Stimulated activated memory B cell treated with anti-CD40 and anti-IgM and Interleukin-4, amounts not matched to agents 10 μg/mL and 1 μg/mL and 100 μg/mL, for 72 hours (primary cell): ENCODE data around the gene SBF2.
"Not testable (repeated sequence)": the region's sequence is repeated elsewhere in the genome, so short reads cannot be mapped to it uniquely, and the experiment has no call there.

Source experiments
- ATAC-seq: fragments of 150-1000 bp; cut with Tn5 transposase; 2 replicates; pipeline ENCODE4 v1.10.0; 2021
- H3K27ac Mint-ChIP-seq: one replicate; pipeline ENCODE4 v1.8.0; 2022; ENCODE audit warnings: mild to moderate bottlenecking, mixed read lengths
- H3K27me3 Mint-ChIP-seq: one replicate; pipeline ENCODE4 v1.8.0; 2022; ENCODE audit warnings: mixed read lengths
- H3K36me3 Mint-ChIP-seq: one replicate; pipeline ENCODE4 v1.8.0; 2022; ENCODE audit warnings: mixed read lengths
- H3K4me1 Mint-ChIP-seq: one replicate; pipeline ENCODE4 v1.8.0; 2022; ENCODE audit warnings: mixed read lengths
- H3K4me3 Mint-ChIP-seq: one replicate; pipeline ENCODE4 v1.8.0; 2022; ENCODE audit warnings: mild to moderate bottlenecking, moderate library complexity, mixed read lengths
- H3K9me3 Mint-ChIP-seq: one replicate; pipeline ENCODE4 v1.8.0; 2022; ENCODE audit warnings: mixed read lengths

The SBF2 gene

DNA sequence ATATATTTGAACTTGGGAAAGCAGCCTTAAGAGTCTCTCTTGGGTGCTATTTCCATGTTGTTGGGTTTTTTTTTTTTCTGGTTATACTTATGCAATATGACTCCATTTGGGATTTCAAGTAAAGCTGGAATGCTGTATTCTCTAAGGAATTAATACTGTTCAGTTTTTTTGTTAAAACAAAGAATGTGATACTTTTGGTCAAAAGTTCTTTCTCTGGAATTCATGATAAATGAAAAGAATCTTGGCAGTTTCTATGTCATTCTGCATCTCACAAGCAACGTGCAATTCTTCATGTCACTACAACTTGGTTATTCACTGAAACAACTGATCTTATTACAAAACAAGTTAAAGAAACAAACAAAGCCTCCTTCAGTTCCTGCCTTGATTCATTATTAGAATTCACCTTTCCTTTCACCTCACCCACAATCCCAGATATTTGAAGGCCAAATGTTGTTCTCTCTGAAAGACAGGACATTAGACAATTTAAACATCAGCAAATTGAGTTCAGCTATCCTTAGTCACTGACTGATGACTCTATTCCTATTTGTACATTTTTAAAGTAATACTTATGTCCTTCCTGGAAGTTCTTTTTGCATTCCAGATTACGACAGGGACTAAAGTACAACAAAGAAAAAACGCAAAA, 176.2 kb downstream of the SBF2 start:
- no peaks in the 10 kb centered on the region for H3K4me1 Mint-ChIP-seq

DNA sequence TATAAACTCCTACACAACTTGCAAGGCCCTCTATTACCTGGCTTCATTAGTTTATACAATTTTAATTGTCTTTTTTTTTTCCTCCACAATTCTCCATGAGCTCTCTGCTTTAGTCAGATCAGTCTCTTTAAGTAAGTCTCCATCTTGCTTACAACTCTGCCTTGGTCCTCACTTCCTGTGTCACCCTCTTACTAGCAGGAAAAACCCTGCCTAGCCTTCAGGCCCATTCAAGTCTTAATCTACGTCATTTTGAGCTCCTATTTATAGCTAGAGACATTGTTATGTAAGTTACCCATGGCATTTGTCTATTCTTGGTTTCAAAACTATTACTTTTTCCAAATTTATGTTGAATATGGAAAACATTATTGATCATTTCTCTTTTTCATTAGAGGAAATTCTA, 177.4 kb downstream of the SBF2 start:
- Mint-ChIP-seq H3K36me3 (peaks cover 18% of the 10 kb centered on the region), H3K27ac (no peak overlapping the region), H3K27me3 (no peaks in the 10 kb centered on the region), H3K9me3 (peaks cover 7% of the 10 kb centered on the region), H3K4me1 (no peaks in the 10 kb centered on the region), H3K4me3 (no peak overlapping the region)
- no peak for ATAC-seq

More for the DNA sequence above, 176.2 kb downstream of the SBF2 start:
- no peak for ATAC-seq
- Mint-ChIP-seq H3K27me3 (no peaks in the 10 kb centered on the region), H3K9me3 (peaks cover 3% of the 10 kb centered on the region), H3K4me3 (no peak overlapping the region), H3K27ac (no peak overlapping the region), H3K36me3 (peaks cover 12% of the 10 kb centered on the region)

DNA sequence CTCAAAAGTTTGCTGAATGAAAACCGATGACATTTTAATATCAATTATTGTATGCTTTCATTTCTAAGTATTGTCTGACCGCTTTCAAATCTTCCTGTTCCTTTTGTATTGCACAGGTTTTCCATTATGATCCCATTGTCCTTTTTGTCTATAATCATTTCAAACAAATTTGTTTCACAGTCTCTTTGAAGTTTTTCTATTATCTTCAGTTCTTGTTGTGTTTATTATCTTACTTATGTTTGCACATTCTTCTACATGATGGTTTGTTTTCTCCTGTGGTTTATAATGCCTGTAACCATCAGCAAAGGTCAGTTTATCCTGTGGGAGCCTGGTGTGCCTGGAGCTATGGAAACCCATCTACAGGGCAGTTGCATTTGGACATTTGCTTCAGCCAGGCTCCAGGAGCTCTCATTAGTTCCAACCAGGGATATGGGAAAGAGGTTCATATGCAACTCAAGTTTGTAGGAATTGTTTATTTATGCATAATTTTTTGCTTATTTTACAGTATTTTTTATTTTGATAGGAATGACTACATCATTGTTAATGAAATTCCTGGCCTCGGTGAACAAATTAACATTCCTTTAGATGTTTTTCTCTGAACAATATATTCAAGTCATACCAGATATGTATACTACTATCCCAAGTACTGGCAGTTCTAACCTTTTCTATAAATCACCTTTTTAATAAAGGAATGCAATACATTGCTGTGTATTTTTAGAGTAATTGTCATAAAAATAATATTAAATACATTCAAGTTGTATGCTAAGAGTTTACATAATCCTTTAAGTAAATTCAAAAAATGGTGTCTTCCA, 179.2 kb downstream of the SBF2 start:
- Mint-ChIP-seq H3K4me3 (no peak overlapping the region), H3K36me3 (peaks cover 18% of the 10 kb centered on the region), H3K27ac (no peak overlapping the region), H3K4me1 (no peaks in the 10 kb centered on the region), H3K9me3 (peaks cover 7% of the 10 kb centered on the region), H3K27me3 (no peaks in the 10 kb centered on the region)
- no peak for ATAC-seq

DNA sequence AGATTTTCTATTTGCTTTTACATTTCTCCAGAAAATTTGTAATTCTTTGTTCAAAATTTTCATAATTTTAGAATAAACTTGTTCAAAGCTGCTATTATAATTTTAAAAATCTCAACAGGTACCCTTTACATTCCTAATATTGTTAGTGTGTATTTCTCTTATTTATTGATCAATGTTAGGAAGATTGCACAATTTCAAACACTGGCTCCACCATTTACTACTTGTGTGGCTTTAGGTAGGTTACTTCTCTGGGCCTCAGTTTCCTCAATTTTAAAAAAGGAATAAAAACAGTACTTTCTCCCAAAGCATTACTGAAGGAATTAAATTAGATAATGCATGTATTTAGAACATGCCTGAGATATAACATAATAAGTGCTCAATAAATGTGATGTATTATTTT, 180.2 kb downstream of the SBF2 start:
- Mint-ChIP-seq H3K27me3 (no peaks in the 10 kb centered on the region), H3K4me1 (no peaks in the 10 kb centered on the region), H3K4me3 (no peak overlapping the region), H3K36me3 (peaks cover 18% of the 10 kb centered on the region), H3K9me3 (peaks cover 7% of the 10 kb centered on the region), H3K27ac (no peak overlapping the region)
- ATAC-seq = no peak

DNA sequence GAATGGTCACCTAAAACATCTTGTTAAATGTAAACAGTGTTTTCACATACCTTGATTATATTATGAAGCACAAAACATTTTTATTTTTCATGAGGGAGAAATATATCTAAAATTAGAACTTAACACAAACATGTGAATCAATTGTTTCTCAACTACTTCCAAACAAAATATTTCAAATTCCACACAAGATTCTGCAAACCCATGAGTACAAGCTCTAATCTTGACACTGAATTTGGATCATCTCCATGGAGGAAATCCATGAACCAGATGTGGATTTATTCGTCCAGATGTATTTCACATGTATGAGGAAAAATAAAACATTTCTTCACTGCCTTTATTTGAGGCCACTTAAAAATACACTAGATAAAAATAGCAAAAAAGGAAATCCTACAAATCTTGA, 184.2 kb downstream of the SBF2 start:
- Mint-ChIP-seq H3K9me3 (peaks cover 3% of the 10 kb centered on the region), H3K27ac (no peak overlapping the region), H3K36me3 (peaks cover 12% of the 10 kb centered on the region), H3K27me3 (no peaks in the 10 kb centered on the region), H3K4me1 (no peaks in the 10 kb centered on the region), H3K4me3 (no peak overlapping the region)
- ATAC-seq = no peak

DNA sequence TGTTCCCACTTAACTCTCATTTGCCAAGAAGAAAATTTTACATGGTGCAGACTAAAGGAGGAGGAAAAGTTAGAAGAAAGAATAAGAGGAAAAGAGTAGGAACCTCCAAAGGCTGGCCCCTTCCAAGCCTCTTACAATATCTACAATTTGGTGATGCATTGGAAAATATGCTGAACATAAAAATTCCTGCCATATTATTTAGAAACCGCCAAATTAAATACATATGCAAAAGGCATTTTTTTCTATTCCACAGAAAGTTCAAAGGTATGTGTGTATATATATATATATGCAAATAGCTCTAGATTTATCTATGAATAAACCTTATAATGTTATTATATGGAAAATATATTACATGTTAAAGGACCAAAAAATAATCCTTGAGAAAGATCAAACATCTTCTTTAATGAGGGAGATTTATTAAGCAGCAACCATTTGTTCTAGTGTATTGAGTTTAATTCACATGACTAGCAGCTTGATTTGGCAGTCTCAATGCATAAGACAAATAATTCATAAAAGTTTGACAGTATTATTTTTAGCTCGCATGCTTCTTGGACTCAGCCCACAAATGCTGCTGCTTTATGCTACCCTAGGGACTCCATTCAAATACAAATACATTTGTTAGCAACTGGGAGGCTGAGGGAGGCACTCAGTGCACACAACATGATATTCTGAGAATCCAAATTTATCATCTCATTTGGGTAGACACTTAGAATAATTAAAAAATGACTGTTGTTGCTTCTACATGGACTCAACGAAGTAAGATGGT, 184.9 kb downstream of the SBF2 start:
- no peaks in the 10 kb centered on the region for H3K4me1 Mint-ChIP-seq
- H3K4me3 Mint-ChIP-seq = no peak overlapping the region
- H3K27me3 Mint-ChIP-seq = no peaks in the 10 kb centered on the region
- peaks cover 7% of the 10 kb centered on the region for H3K36me3 Mint-ChIP-seq
- no peak overlapping the region for H3K27ac Mint-ChIP-seq
- no peak for ATAC-seq
- H3K9me3 Mint-ChIP-seq = peaks cover 3% of the 10 kb centered on the region

DNA sequence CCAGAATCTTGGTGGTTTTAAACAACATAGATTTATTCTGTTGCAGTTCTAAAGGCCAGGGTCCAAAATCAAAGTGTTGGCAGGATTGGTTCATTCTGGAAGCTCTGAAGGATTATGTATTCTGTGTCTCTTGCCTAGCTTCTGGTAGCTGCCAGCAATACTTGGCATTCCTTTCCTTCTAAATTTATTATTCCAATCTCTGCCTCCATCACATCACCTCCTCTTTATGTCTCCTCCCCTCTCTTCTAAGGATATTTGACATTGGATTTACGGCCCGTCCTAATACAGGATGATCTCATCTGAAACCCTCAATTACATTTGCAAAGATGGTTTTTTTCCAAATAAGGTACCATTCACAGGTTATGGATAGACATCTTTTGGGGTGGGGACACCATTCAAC, 186.5 kb downstream of the SBF2 start:
- ATAC-seq = no peak
- Mint-ChIP-seq H3K4me3 (no peak overlapping the region), H3K9me3 (peaks cover 3% of the 10 kb centered on the region), H3K36me3 (peaks cover 5% of the 10 kb centered on the region), H3K27me3 (no peaks in the 10 kb centered on the region), H3K27ac (no peak overlapping the region), H3K4me1 (no peaks in the 10 kb centered on the region)

DNA sequence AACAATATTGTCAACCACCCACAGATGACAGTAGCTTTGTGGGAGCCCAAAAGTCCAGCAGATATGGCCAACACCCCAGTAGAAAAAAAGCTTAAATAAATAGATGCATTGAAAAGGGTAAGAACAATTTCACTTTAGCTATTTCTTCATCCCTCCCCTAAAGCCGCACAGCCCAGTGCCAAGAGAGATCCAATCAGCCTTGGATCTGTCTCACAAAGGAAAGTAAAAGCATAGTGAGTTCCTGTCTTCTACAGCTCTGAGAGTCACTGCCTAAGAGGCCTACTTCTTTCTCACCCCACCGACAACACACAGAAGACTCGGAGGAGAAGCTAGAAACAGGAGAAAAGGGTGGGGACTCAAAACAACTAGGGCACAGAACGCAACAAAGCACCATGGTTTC, 196.4 kb downstream of the SBF2 start:
- ATAC-seq = no peak
- Mint-ChIP-seq H3K4me3 (no peak overlapping the region), H3K27ac (no peak overlapping the region), H3K9me3 (peaks cover 19% of the 10 kb centered on the region), H3K4me1 (no peaks in the 10 kb centered on the region), H3K36me3 (peaks cover 43% of the 10 kb centered on the region), H3K27me3 (no peaks in the 10 kb centered on the region)

DNA sequence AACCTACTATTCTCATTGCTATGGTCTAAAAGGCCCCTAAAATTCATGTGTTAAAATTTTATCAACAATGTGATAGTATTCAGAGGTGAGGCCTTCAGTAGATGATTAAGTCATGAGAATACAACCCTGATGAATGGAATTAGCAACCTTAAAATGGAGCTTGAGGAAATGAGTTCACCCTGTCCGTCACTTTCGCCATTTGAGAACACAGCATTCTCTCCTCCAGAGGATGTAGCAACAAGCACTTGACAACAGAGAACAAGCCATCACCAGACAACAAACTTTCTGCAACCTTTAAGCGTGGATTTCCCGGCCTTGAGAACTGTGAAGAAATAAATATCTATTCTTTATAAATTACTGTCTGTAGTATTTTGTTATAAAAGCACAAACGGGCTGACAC, 197.0 kb downstream of the SBF2 start:
- no peak overlapping the region for H3K27ac Mint-ChIP-seq
- ATAC-seq = no peak

DNA sequence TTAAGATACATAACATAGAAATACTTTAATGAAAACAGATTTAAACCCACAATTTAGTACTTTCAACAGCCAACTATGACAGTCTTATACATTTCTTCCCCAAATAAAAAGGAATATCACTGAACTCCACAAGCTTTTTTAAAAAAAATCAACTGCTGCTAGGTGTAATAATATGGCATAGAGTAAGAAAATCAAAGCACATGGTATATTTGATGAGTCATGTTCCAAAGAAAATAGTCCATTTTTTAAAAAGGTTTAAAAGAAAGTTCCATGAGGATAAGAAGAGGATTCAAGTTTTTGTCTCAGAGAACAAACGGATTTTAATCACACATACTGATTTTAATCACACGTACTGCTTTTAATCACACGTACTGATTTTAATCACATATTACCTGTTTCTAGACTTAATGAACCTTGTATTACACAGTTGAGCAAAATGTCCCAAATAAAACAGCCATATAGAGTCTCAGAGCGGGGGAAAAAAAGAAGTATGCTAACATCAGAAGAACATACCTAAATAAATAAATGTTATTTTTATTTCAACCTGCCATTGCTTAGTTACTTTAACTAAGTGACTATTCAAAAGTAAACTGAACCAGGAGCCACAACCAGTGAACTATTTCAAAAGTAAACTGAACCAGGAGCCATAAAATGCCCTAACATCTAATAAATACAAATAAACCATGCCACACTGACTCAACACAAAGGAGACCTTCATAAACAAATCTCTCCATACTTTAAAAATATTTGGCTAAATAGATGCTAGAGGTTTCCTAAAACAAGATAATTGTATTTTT, 198.4 kb downstream of the SBF2 start:
- Mint-ChIP-seq H3K4me1 (no peaks in the 10 kb centered on the region), H3K27me3 (no peaks in the 10 kb centered on the region), H3K9me3 (peaks cover 18% of the 10 kb centered on the region), H3K36me3 (peaks cover 32% of the 10 kb centered on the region), H3K27ac (no peak overlapping the region), H3K4me3 (no peak overlapping the region)
- no peak for ATAC-seq

More for the DNA sequence above, 197.0 kb downstream of the SBF2 start:
- Mint-ChIP-seq H3K36me3 (peaks cover 43% of the 10 kb centered on the region), H3K9me3 (peaks cover 19% of the 10 kb centered on the region), H3K4me1 (no peaks in the 10 kb centered on the region), H3K27me3 (no peaks in the 10 kb centered on the region), H3K4me3 (no peak overlapping the region)

DNA sequence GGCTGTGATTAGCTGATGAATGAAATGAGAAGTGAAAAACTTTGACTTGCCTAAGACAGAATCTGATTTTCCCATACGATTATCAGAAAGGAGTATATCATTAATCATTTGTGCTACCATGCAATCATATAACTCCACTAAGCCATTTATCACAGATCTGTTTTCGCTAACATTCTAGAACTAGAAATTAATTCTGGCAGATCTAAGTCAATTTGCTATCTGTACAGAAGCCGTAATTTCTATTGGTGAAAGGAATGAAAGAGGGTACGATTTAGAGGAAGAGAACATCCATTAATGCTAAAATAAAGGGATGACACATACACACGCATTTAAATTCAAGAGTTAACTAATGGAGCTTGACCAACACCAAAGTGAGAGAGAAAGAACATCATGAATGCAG, 201.6 kb downstream of the SBF2 start:
- no peak overlapping the region for H3K27ac Mint-ChIP-seq
- peaks cover under 1% of the 10 kb centered on the region for H3K36me3 Mint-ChIP-seq
- ATAC-seq = no peak
- H3K9me3 Mint-ChIP-seq = no peaks in the 10 kb centered on the region
- H3K4me3 Mint-ChIP-seq = no peak overlapping the region
- H3K27me3 Mint-ChIP-seq = no peaks in the 10 kb centered on the region
- no peaks in the 10 kb centered on the region for H3K4me1 Mint-ChIP-seq

DNA sequence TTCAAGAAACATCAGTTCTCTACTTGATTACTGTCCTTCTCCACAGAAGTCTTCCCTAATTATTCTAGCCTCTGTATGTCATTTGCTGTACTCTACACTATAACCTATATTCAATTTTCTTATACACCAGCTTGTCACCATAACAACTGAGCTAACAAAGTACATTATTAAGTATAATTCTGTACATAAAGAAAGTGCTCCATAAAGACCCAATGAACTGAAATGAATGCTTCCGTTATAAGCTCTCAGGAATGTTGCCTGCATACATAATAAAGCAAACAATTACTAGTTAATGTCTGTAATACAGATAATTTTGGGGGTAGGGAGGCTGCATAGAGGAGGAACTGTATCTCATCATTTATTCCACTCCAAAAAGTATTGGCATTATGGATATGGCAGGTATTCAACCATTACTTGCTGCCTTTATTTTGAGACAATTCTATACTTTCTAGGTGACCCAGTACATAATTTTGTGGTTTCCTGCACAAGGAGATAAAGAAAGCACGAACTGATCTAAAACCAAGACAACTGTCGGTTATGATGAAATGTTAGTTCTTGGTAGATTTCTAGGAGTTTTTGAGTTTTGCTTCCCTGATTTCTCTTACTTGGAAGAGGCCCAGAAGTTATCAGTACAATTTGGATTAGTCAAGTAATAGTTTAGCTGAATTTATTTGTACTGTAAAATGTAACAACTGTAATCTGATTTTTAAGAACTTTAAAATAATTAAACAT, 202.5 kb downstream of the SBF2 start:
- H3K36me3 Mint-ChIP-seq = no peaks in the 10 kb centered on the region
- H3K27ac Mint-ChIP-seq = no peak overlapping the region
- no peak overlapping the region for H3K4me3 Mint-ChIP-seq
- no peaks in the 10 kb centered on the region for H3K4me1 Mint-ChIP-seq
- no peak for ATAC-seq
- H3K9me3 Mint-ChIP-seq = no peaks in the 10 kb centered on the region
- no peaks in the 10 kb centered on the region for H3K27me3 Mint-ChIP-seq

DNA sequence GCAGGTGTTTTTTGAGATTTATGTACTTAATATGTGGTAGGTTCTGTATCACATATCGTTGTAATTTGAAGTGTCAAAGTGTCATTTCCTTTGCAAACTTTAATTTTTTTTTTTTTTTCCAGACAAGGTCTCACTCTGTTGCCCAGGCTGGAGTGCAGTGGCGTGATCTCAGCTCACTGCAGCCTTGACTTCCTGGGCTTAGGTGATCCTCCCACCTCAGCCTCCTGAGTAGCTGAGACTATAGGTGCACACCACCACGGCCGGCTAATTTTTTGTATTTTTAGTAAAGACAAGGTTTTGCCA, 206.1 kb downstream of the SBF2 start:
- H3K4me1 Mint-ChIP-seq, ATAC-seq, H3K27me3 Mint-ChIP-seq, H3K27ac Mint-ChIP-seq, H3K9me3 Mint-ChIP-seq, H3K4me3 Mint-ChIP-seq: not testable (repeated sequence)
- peaks cover 15% of the 10 kb centered on the region for H3K36me3 Mint-ChIP-seq

DNA sequence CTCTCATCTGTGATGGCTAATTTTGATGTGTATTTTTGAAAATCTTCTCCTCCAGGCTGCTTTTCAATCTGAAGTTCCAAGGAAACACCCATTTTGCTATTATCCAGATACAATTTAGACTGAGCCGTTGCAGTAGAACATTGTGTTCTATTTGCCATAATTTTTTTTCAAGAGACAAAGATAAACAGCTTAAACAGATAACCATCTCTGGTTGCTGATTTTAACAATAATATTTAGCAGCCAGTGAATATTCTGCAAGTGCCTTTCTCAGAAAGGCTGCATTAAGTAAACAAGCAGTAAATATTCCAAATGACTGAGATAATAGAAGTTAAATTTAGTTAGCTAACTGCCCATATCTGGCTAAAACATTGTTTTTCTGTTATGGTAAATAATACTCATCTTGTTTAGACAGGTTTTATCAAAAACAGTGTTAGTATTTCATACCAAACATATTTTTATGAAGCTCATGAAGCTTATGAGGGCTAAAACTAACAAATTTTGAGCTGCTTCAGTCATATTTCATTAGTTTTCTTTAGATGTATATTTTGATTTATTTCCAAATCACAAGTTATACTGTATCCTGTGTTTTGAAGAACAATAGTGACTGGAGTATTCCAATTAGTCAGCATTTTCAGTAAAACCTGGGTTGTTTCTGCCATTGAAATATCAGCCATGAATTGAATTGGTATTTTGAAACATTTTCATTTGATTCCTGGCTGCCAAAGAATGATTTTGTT, 206.7 kb downstream of the SBF2 start:
- no peak overlapping the region for H3K27ac Mint-ChIP-seq
- no peaks in the 10 kb centered on the region for H3K4me1 Mint-ChIP-seq
- peaks cover 18% of the 10 kb centered on the region for H3K36me3 Mint-ChIP-seq
- H3K4me3 Mint-ChIP-seq = no peak overlapping the region
- ATAC-seq = no peak
- no peaks in the 10 kb centered on the region for H3K27me3 Mint-ChIP-seq
- H3K9me3 Mint-ChIP-seq = peaks cover 5% of the 10 kb centered on the region
